Measurements from ENCODE around the gene LRRC56. TPM values are rescaled to one million over a fixed set of nuclear protein-coding genes. Genes with fewer than 3 reads are reported as not detected.
"Not testable (repeated sequence)": the region's sequence is repeated elsewhere in the genome, so short reads cannot be mapped to it uniquely, and the experiment has no call there.

LRRC56 gene
- total RNA-seq, 2 donors from 2014 or later = 1.9 to 9.1 TPM

- no peaks in the 10 kb centered on the region for H3K27me3 ChIP-seq (replicated peaks; ENCODE audit: insufficient read depth)
- DNase-seq (ENCODE audit: low spot score) = no peak
- no peaks in the 10 kb centered on the region for H3K36me3 ChIP-seq
- no peaks in the 10 kb centered on the region for H3K9me3 ChIP-seq
- WGBS = 36% methylated on average over 36 of the region's 36 CpGs
- intact Hi-C loops (cut with DNase I) = no loop called here
- TF ChIP-seq POLR2A (IDR thresholded peaks at IDR 0.05) (peak; percentile 4), POLR2AphosphoS5 (IDR thresholded peaks at IDR 0.05) (no peak)
- peaks cover 5% of the 10 kb centered on the region for H3K4me1 ChIP-seq (replicated peaks)
- peak overlapping the region; percentile 50 to 65 for H3K4me3 ChIP-seq
- peak overlapping the region; percentile 70 to 84 for H3K27ac ChIP-seq
Observed at GRCh38 chr11:569158-569885, 32.0 kb downstream of the LRRC56 start.

- TF ChIP-seq POLR2AphosphoS5 (IDR thresholded peaks at IDR 0.05) (no peak), POLR2A (IDR thresholded peaks at IDR 0.05) (no peak), CTCF (IDR thresholded peaks at IDR 0.05) (no peak)
- no peak overlapping the region for H3K27ac ChIP-seq
- H3K36me3 ChIP-seq = no peaks in the 10 kb centered on the region
- intact Hi-C loops (cut with DNase I) = no loop called here
- H3K27me3 ChIP-seq (replicated peaks; ENCODE audit: insufficient read depth) = no peaks in the 10 kb centered on the region
- H3K9me3 ChIP-seq = no peaks in the 10 kb centered on the region
- 62% methylated on average over 8 of the region's 8 CpGs for WGBS
- H3K4me3 ChIP-seq = no peak overlapping the region
- peaks cover 9% of the 10 kb centered on the region for H3K4me1 ChIP-seq (replicated peaks)
- no peak for DNase-seq (ENCODE audit: low spot score)
Observed at GRCh38 chr11:571802-572185, 34.5 kb downstream of the LRRC56 start.

- Histone ChIP-seq H3K4me1 (replicated peaks) (peaks cover 21% of the 10 kb centered on the region), H3K4me3 (no peak overlapping the region), H3K36me3 (no peaks in the 10 kb centered on the region), H3K27me3 (replicated peaks; ENCODE audit: insufficient read depth) (no peaks in the 10 kb centered on the region), H3K27ac (no peak overlapping the region), H3K9me3 (no peaks in the 10 kb centered on the region)
- DNase-seq (ENCODE audit: low spot score) = no peak
- intact Hi-C loops (cut with DNase I) = no loop called here
- WGBS = 90% methylated on average over 16 of the region's 16 CpGs
- TF ChIP-seq POLR2AphosphoS5 (IDR thresholded peaks at IDR 0.05) (no peak), CTCF (IDR thresholded peaks at IDR 0.05) (no peak), POLR2A (IDR thresholded peaks at IDR 0.05) (no peak)
Observed at GRCh38 chr11:573146-573759, 35.9 kb downstream of the LRRC56 start.

- H3K36me3 ChIP-seq; H3K27ac ChIP-seq; intact Hi-C loops (cut with DNase I); DNase-seq (ENCODE audit: low spot score); H3K27me3 ChIP-seq (replicated peaks; ENCODE audit: insufficient read depth); H3K9me3 ChIP-seq; H3K4me3 ChIP-seq: not testable (repeated sequence)
- 51% methylated on average over 13 of the region's 14 CpGs for WGBS
- peaks cover 19% of the 10 kb centered on the region for H3K4me1 ChIP-seq (replicated peaks)
Observed at GRCh38 chr11:574031-574570, 36.8 kb downstream of the LRRC56 start.

GRCh38 chr11:574632-575312 is 37.4 kb downstream of the LRRC56 start:
- Histone ChIP-seq H3K36me3 (no peaks in the 10 kb centered on the region), H3K4me3 (peak overlapping the region; percentile 56 to 67), H3K9me3 (no peaks in the 10 kb centered on the region), H3K4me1 (replicated peaks) (peaks cover 18% of the 10 kb centered on the region), H3K27ac (peak overlapping the region; percentile 75 to 80), H3K27me3 (replicated peaks; ENCODE audit: insufficient read depth) (no peaks in the 10 kb centered on the region)
- intact Hi-C loops (cut with DNase I) = no loop called here
- TF ChIP-seq POLR2A (IDR thresholded peaks at IDR 0.05) = no peak
- TF ChIP-seq CTCF (IDR thresholded peaks at IDR 0.05) = no peak
- TF ChIP-seq POLR2AphosphoS5 (IDR thresholded peaks at IDR 0.05) = no peak
- WGBS = 28% methylated on average over 25 of the region's 25 CpGs
- DNase-seq (ENCODE audit: low spot score) = no peak
